ENCODE measurements around the gene USB1.

USB1 gene

GRCh38 chr16:58019866-58020538 is 18.8 kb downstream of the USB1 start:
- DNase-seq (ENCODE audit: low read depth): no peak

- no peak for DNase-seq (ENCODE audit: low read depth)
Measured at GRCh38 chr16:58020628-58021521, 19.7 kb downstream of the USB1 start.

GRCh38 chr16:58021661-58022551 is 20.7 kb downstream of the USB1 start:
- no peak for DNase-seq (ENCODE audit: low read depth)

- no peak for DNase-seq (ENCODE audit: low read depth)
Measured at GRCh38 chr16:58022601-58023371, 21.6 kb downstream of the USB1 start.

- DNase-seq (ENCODE audit: low read depth): no peak
Measured at GRCh38 chr16:58024486-58025350, 23.5 kb downstream of the USB1 start.

- DNase-seq (ENCODE audit: low read depth): peak; percentile 45
Measured at GRCh38 chr16:58025351-58026138, 24.3 kb downstream of the USB1 start, which contains the start of gene MMP15. MMP15 (plus strand) TSS chr16:58025754; CDS start chr16:58026351, 597 bp downstream.

GRCh38 chr16:58026139-58026704 is 25.0 kb downstream of the USB1 start:
- DNase-seq (ENCODE audit: low read depth): no peak

GRCh38 chr16:58026705-58027160 is 25.5 kb downstream of the USB1 start:
- DNase-seq (ENCODE audit: low read depth): no peak

GRCh38 chr16:58027161-58027915 is 26.1 kb downstream of the USB1 start:
- no peak for DNase-seq (ENCODE audit: low read depth)

GRCh38 chr16:58027916-58028455 is 26.8 kb downstream of the USB1 start:
- no peak for DNase-seq (ENCODE audit: low read depth)

GRCh38 chr16:58028541-58029070 is 27.4 kb downstream of the USB1 start:
- DNase-seq (ENCODE audit: low read depth): no peak

GRCh38 chr16:58029410-58029809 is 28.2 kb downstream of the USB1 start:
- DNase-seq (ENCODE audit: low read depth): no peak

GRCh38 chr16:58030136-58030840 is 29.1 kb downstream of the USB1 start:
- no peak for DNase-seq (ENCODE audit: low read depth)

GRCh38 chr16:58031016-58031800 is 30.0 kb downstream of the USB1 start:
- peak; percentile 44 for DNase-seq (ENCODE audit: low read depth)

GRCh38 chr16:58032710-58033293 is 31.6 kb downstream of the USB1 start:
- DNase-seq (ENCODE audit: low read depth): no peak

GRCh38 chr16:58034128-58034685 is 33.0 kb downstream of the USB1 start:
- no peak for DNase-seq (ENCODE audit: low read depth)
